WI38 (cell line): Measurements from ENCODE around the gene UNC13B.
A peak's percentile ranks its signal among the peaks of the same experiment; 100 is the strongest.

Experiments used
- H3K4me3 ChIP-seq: 2 replicates; pipeline ENCODE4 v1.5.1; 2011; ENCODE audit warnings: low read depth, mild to moderate bottlenecking, control low read depth, low read length
- TF ChIP-seq, protein P1 (sequence below): IDR thresholded peaks from 2 replicates; pipeline ENCODE4 v1.5.1; 2012; ENCODE audit warnings: low read depth, mild to moderate bottlenecking, control low read depth, low read length

The UNC13B gene

DNA sequence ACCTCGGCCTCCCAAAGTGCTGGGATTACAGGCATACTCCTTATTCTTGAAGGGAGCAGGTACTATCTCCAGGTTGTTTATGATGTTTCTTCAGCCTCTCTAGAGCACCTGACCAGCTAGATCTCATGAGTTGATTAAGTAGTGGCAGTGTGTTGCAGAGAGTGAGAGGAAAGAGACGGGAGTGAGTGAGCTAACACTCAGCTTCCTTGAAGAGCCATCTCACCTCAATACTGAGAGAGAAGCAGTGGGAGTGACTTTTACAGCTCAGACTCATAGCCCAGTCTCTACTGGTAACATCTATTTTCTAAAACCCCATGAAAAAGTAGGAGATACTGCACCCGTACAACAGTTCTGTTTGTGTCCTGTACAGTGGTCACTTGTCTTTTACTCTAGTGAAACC is 284.2 kb downstream of the UNC13B start:
- H3K4me3 ChIP-seq = no peak overlapping the region
- TF ChIP-seq, protein P1, sequence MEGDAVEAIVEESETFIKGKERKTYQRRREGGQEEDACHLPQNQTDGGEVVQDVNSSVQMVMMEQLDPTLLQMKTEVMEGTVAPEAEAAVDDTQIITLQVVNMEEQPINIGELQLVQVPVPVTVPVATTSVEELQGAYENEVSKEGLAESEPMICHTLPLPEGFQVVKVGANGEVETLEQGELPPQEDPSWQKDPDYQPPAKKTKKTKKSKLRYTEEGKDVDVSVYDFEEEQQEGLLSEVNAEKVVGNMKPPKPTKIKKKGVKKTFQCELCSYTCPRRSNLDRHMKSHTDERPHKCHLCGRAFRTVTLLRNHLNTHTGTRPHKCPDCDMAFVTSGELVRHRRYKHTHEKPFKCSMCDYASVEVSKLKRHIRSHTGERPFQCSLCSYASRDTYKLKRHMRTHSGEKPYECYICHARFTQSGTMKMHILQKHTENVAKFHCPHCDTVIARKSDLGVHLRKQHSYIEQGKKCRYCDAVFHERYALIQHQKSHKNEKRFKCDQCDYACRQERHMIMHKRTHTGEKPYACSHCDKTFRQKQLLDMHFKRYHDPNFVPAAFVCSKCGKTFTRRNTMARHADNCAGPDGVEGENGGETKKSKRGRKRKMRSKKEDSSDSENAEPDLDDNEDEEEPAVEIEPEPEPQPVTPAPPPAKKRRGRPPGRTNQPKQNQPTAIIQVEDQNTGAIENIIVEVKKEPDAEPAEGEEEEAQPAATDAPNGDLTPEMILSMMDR = no peak

DNA sequence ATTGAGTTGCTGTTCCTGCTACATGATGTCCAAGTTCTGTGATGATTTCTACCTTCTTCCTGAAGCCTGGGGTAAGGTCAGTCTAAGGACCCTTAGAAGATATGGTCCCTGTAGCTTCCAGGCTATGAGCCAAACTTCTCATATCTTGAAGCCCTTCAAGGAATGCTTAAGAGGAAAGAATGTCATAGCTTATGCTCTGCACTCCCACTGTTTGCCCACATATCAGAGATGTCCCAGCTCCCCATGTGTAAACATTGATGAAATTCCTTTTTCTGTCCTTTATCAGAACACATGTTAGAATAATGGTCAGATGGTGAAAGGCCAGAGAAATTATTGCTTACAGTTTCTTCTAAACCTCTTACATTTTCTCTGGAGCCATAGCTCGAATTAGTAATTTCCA is 286.7 kb downstream of the UNC13B start:
- H3K4me3 ChIP-seq = no peak overlapping the region
- TF ChIP-seq, protein P1 = no peak

DNA sequence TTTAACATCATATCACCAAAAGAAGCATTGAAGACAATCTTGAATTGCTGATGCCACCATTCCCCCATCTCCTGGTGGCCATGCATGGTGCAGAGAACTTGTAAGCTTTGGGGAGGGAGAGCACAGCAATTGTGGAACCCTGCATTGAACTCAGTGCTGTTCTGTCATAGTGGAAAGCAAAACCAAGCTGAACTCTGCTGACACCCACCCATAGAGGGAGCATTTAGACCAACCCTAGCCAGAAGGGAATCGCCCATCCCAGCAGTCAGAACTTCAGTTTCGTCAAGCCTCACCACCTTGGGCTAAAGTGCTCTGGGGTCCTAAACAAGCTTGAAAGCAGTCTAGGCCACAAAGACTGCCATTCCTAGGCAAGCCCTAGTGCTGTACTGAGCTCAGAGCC is 290.7 kb downstream of the UNC13B start:
- H3K4me3 ChIP-seq = no peak overlapping the region
- TF ChIP-seq, protein P1 = peak; percentile 14; the same call in 1 of the 2 replicates

DNA sequence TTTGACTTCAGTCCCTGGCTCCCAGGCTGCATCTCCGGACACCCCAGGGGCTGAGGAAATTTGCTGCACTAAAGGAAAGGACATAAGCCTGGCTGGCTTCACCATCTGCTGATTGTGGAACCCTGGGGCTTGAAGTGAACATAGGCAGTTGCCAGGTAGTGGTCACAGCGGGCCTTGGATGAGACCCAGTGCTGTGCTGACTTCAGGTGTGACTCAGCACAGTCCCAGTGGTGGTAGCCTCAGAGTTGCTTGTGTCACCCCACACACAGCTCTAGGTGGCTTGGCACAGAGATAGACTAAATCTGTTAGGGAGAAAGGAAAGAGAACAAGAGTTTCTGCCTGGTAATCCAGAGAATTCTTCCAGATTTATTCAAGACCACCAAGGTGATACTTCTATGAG is 292.0 kb downstream of the UNC13B start:
- TF ChIP-seq, protein P1 = no peak

More for the DNA sequence above, 292.0 kb downstream of the UNC13B start:
- H3K4me3 ChIP-seq = no peak overlapping the region
